HL-60 (cell line): ENCODE results near the gene SIN3A.

ENCODE experiments used
- DNase-seq, 2 experiments: peaks; one replicate each; pipeline ENCODE4 v3.0.0-alpha.2; 2010 to 2020; ENCODE audit warnings: low read depth in 1 of 2, low spot score in 1 of 2
- H3K27ac ChIP-seq: fragments of 250-450 bp; sonication (Bioruptor Pico); replicated peaks from 2 replicates; pipeline ENCODE4 v1.5.1; 2020; ENCODE audit warnings: mild to moderate bottlenecking, moderate library complexity
- H3K27me3 ChIP-seq: fragments of 250-450 bp; sonication (Bioruptor Pico); 2 replicates; pipeline ENCODE4 v1.5.1; 2021; ENCODE audit warnings: mild to moderate bottlenecking, moderate library complexity; ENCODE audit not compliant: insufficient read depth, poor library complexity, severe bottlenecking
- H3K4me3 ChIP-seq: replicated peaks from 2 replicates; pipeline ENCODE4 v1.5.1; 2011; ENCODE audit warnings: mild to moderate bottlenecking, control low read depth, low read length; ENCODE audit not compliant: insufficient read depth
- CTCF ChIP-seq: IDR thresholded peaks from one replicate; pipeline ENCODE4 v1.5.1; 2011; ENCODE audit warnings: low read length, control low read depth, inconsistent platforms; ENCODE audit not compliant: insufficient read depth
- GABPA ChIP-seq: IDR thresholded peaks from 2 replicates; pipeline ENCODE4 v1.6.1; 2012; ENCODE audit warnings: low read depth
- POLR2AphosphoS5 ChIP-seq: IDR thresholded peaks from 2 replicates; pipeline ENCODE4 v1.6.1; 2012; ENCODE audit warnings: low read depth
- REST ChIP-seq: IDR thresholded peaks from 2 replicates; pipeline ENCODE4 v1.6.1; 2012; ENCODE audit warnings: low read depth; ENCODE audit not compliant: insufficient replicate concordance
- SPI1 ChIP-seq: IDR thresholded peaks from 2 replicates; pipeline ENCODE4 v1.6.1; 2012; ENCODE audit warnings: low read depth, mild to moderate bottlenecking, borderline replicate concordance

Gene SIN3A

GRCh38 chr15:75364881-75365280 lies 86.6 kb downstream of the SIN3A start:
- no peaks in the 10 kb centered on the region for H3K27me3 ChIP-seq
- no peak overlapping the region for H3K4me3 ChIP-seq
- TF ChIP-seq POLR2AphosphoS5 (no peak), GABPA (no peak), SPI1 (no peak), REST (no peak), CTCF (no peak)
- no peak for DNase-seq
- H3K27ac ChIP-seq = no peak overlapping the region

GRCh38 chr15:75363786-75364185 lies 87.7 kb downstream of the SIN3A start:
- H3K27ac ChIP-seq = no peak overlapping the region
- TF ChIP-seq POLR2AphosphoS5 (no peak), REST (no peak), CTCF (no peak), GABPA (no peak), SPI1 (no peak)
- no peaks in the 10 kb centered on the region for H3K27me3 ChIP-seq
- no peak overlapping the region for H3K4me3 ChIP-seq
- DNase-seq = no peak

GRCh38 chr15:75362642-75363249 lies 88.7 kb downstream of the SIN3A start:
- Histone ChIP-seq H3K27me3 (no peaks in the 10 kb centered on the region), H3K27ac (no peak overlapping the region), H3K4me3 (no peak overlapping the region)
- DNase-seq = no peak
- TF ChIP-seq REST (no peak), GABPA (no peak), POLR2AphosphoS5 (no peak), SPI1 (no peak), CTCF (no peak)
